ENCODE data around the gene MSMP. TPM values are rescaled to one million over a fixed set of nuclear protein-coding genes. Genes with fewer than 3 reads are reported as not detected.

The MSMP gene
- total and polyA plus RNA-seq, 2 experiments from 2014 or later = 0.81 TPM; not detected in 1

- peaks cover 38% of the 10 kb centered on the region for H3K36me3 Mint-ChIP-seq (ENCODE audit: low read depth)
- no peak overlapping the region for H2AFZ ChIP-seq
- peaks cover 20% of the 10 kb centered on the region for H3K4me1 ChIP-seq (ENCODE audit: insufficient read depth)
- H3K4me3 Mint-ChIP-seq = no peak overlapping the region
- no peak for ATAC-seq
- DNase-seq (ENCODE audit: low spot score) = no peak
- peaks cover 24% of the 10 kb centered on the region for H3K4me1 Mint-ChIP-seq
- TF ChIP-seq NANOG (IDR thresholded peaks at IDR 0.05; ENCODE audit: borderline replicate concordance) (no peak), ZNF462 (CRISPR knock-in tag; IDR thresholded peaks at IDR 0.05) (no peak), STAT1 (IDR thresholded peaks at IDR 0.05; ENCODE audit: unreplicated experiment) (no peak), JUNB (IDR thresholded peaks at IDR 0.05; ENCODE audit: unreplicated experiment) (no peak), EZH2 (IDR thresholded peaks at IDR 0.05; ENCODE audit: low read depth, unreplicated experiment) (no peak), EZH2phosphoT487 (IDR thresholded peaks at IDR 0.05; ENCODE audit: unreplicated experiment) (no peak), REST (IDR thresholded peaks at IDR 0.05; ENCODE audit: unreplicated experiment) (no peak), CTCF (conservative IDR thresholded peaks at IDR 0.05; ENCODE audit: low read depth in 2 of 2) (no peak), ZNF331 (CRISPR knock-in tag; IDR thresholded peaks at IDR 0.05; ENCODE audit: low read depth) (no peak), CREB1 (CRISPR knock-in tag; IDR thresholded peaks at IDR 0.05; ENCODE audit: low read depth) (no peak), ZNF114 (CRISPR knock-in tag; IDR thresholded peaks at IDR 0.05) (no peak), ETS1 (IDR thresholded peaks at IDR 0.05) (no peak), POLR2AphosphoS5 (IDR thresholded peaks at IDR 0.05; ENCODE audit: low read depth) (no peak)
- no peak overlapping the region for H3K27ac Mint-ChIP-seq
- H3K4me3 ChIP-seq = no peak overlapping the region
- H3K27me3 ChIP-seq (ENCODE audit: insufficient read depth) = no peaks in the 10 kb centered on the region
- H3K9me2 ChIP-seq (ENCODE audit: insufficient read depth) = no peaks in the 10 kb centered on the region
- H3K9me3 Mint-ChIP-seq = no peaks in the 10 kb centered on the region; the same call in 1 of the 3 replicates
- H3K4me2 ChIP-seq = no peak overlapping the region
- peaks cover 4% of the 10 kb centered on the region for H3K36me3 ChIP-seq (ENCODE audit: insufficient read depth)
- H4K20me1 ChIP-seq (replicated peaks; ENCODE audit: insufficient read depth) = peaks cover 2% of the 10 kb centered on the region; the same call in 1 of the 2 replicates
- peaks cover 25% of the 10 kb centered on the region for H3K79me2 ChIP-seq (replicated peaks; ENCODE audit: insufficient read depth)
- no peak overlapping the region for H3K27ac ChIP-seq (ENCODE audit: low read depth)
- peaks cover 10% of the 10 kb centered on the region for H3K27me3 Mint-ChIP-seq (ENCODE audit: insufficient read depth, low read depth, poor library complexity)
- peaks cover 19% of the 10 kb centered on the region; the same call in 1 of the 2 replicates for H3F3A ChIP-seq (replicated peaks; ENCODE audit: low read depth)
Observed at GRCh38 chr9:35755071-35755470, 995 bp upstream of the MSMP start.

Data from GM23338 (cell line).